ENCODE results near the gene EPN1.

The EPN1 gene

GRCh38 chr19:55646889-55647731 lies 27.9 kb upstream of the EPN1 start:
- H3K4me3 ChIP-seq (ENCODE audit: low read depth, low read length) = peak overlapping the region; percentile 84
- no peak for DNase-seq (ENCODE audit: low read depth)
- no peak for TF ChIP-seq CTCF (IDR thresholded peaks at IDR 0.05; ENCODE audit: control insufficient read depth, extremely low read depth, insufficient read depth)

- DNase-seq (ENCODE audit: low read depth) = no peak
- peak within 1 kb of the TSS; percentile 84 for H3K4me3 ChIP-seq (ENCODE audit: low read depth, low read length)
- no peak for TF ChIP-seq CTCF (IDR thresholded peaks at IDR 0.05; ENCODE audit: control insufficient read depth, extremely low read depth, insufficient read depth)
Observed at GRCh38 chr19:55647732-55648584, 27.1 kb upstream of the EPN1 start, which contains the start of gene CCDC106. Gene CCDC106, plus strand, starts transcription at chr19:55648212. Its CDS starts 835 bp downstream, at chr19:55649047.

- H3K4me3 ChIP-seq (ENCODE audit: low read depth, low read length) = peak overlapping the region; percentile 84
- DNase-seq (ENCODE audit: low read depth) = no peak
- no peak for TF ChIP-seq CTCF (IDR thresholded peaks at IDR 0.05; ENCODE audit: control insufficient read depth, extremely low read depth, insufficient read depth)
Observed at GRCh38 chr19:55648585-55649267, 26.3 kb upstream of the EPN1 start.

GRCh38 chr19:55649268-55650125 lies 25.5 kb upstream of the EPN1 start:
- H3K4me3 ChIP-seq (ENCODE audit: low read depth, low read length) = peak overlapping the region; percentile 84
- no peak for TF ChIP-seq CTCF (IDR thresholded peaks at IDR 0.05; ENCODE audit: control insufficient read depth, extremely low read depth, insufficient read depth)
- DNase-seq (ENCODE audit: low read depth) = no peak

- no peak for DNase-seq (ENCODE audit: low read depth)
- no peak for TF ChIP-seq CTCF (IDR thresholded peaks at IDR 0.05; ENCODE audit: control insufficient read depth, extremely low read depth, insufficient read depth)
- no peak overlapping the region for H3K4me3 ChIP-seq (ENCODE audit: low read depth, low read length)
Observed at GRCh38 chr19:55650126-55650557, 24.9 kb upstream of the EPN1 start.

Data from LNCaP clone FGC (cell line).